ENCODE measurements around the gene B4GALT4. TPM values are rescaled to one million over a fixed set of nuclear protein-coding genes. Genes with fewer than 3 reads are reported as not detected.
"Not testable (repeated sequence)": the region's sequence is repeated elsewhere in the genome, so short reads cannot be mapped to it uniquely, and the experiment has no call there.

The B4GALT4 gene
- total and polyA plus RNA-seq, 2 donors (not counting 3 experiments of a cell fraction or from before 2014, with no cell fraction given), result 3.7 to 7.1 TPM

DNA sequence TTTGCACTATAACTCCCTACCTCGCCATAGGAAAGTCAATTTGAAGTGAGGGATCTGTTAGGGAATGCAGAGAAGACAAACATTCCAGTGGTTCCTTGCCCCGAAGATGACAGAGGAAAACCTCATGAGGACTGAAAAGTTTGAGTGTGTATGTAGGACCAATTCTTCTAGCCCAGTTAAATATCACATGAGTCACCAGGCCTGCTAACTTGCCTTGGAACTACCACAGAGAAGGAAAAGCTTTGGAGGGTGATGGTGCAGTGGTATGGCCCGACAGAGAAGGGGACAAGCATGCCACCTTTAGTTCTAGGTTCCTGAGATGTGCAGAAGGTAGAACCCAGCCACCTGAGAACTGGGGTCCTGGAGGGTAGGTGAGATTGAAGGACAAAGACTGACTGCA is 69.9 kb downstream of the B4GALT4 start:
- dilution Hi-C loops (cut with MboI; ENCODE audit: extremely low pct_ligation_motif_present, low sequenced_read_pairs) (no loop called here), intact Hi-C loops (cut with micrococcal nuclease) (no loop called here)
- CTCF ChIA-PET, result no interaction called here
- Histone ChIP-seq H3K9me1 (replicated peaks; ENCODE audit: control insufficient read depth, extremely low read depth, insufficient read depth, low read length) (no peaks in the 10 kb centered on the region), H3K36me3 (ENCODE audit: control insufficient read depth in 2 of 2, extremely low read depth in 1 of 2, insufficient read depth in 2 of 2, low read length in 2 of 2) (no peaks in the 10 kb centered on the region), H2AFZ (ENCODE audit: low read depth, low read length) (no peak overlapping the region), H3K79me2 (ENCODE audit: control insufficient read depth, insufficient read depth, low read length) (no peaks in the 10 kb centered on the region), H3K9me3 (replicated peaks; ENCODE audit: control insufficient read depth, insufficient read depth, low read length) (no peaks in the 10 kb centered on the region), H3K4me2 (ENCODE audit: insufficient read depth, low read length) (no peak overlapping the region), H3K4me1 (ENCODE audit: control insufficient read depth, extremely low read depth, insufficient read depth, low read length) (no peaks in the 10 kb centered on the region), H3K27me3 (ENCODE audit: control insufficient read depth in 2 of 2, insufficient read depth in 2 of 2, low read length in 2 of 2) (peaks cover 6 to 11% of the 10 kb centered on the region in 2 experiments), H3K27ac (ENCODE audit: insufficient read depth, low read depth, low read length) (no peak overlapping the region), H3K9ac (replicated peaks; ENCODE audit: extremely low read depth, insufficient read depth, low read length) (no peak overlapping the region), H4K20me1 (replicated peaks; ENCODE audit: control insufficient read depth, extremely low read depth, insufficient read depth, low read length) (no peaks in the 10 kb centered on the region), H3K4me3 (replicated peaks in 1 of 3; ENCODE audit: insufficient read depth in 1 of 3, low read depth in 1 of 3, low read length in 3 of 3) (no peak overlapping the region)
- TF ChIP-seq EZH2 (IDR thresholded peaks at IDR 0.05; ENCODE audit: borderline replicate concordance, low read depth, low read length, severe bottlenecking) (no peak), MYC (IDR thresholded peaks at IDR 0.05; ENCODE audit: low read depth, low read length) (no peak), GATA2 (IDR thresholded peaks at IDR 0.05; ENCODE audit: insufficient read depth, insufficient read length, low read depth, low read length) (no peak), CTCF (IDR thresholded peaks at IDR 0.05; ENCODE audit: extremely low read depth in 1 of 2, insufficient read depth in 1 of 2, low read depth in 1 of 2, low read length in 2 of 2) (no peak), POLR2AphosphoS5 (IDR thresholded peaks at IDR 0.05; ENCODE audit: insufficient read depth, low read depth, low read length) (no peak), MAX (IDR thresholded peaks at IDR 0.05; ENCODE audit: insufficient read depth, insufficient read length) (no peak), POLR2A (IDR thresholded peaks at IDR 0.05; ENCODE audit: low read depth, low read length) (no peak), JUN (IDR thresholded peaks at IDR 0.05; ENCODE audit: borderline replicate concordance, insufficient read depth, insufficient read length, low read depth) (no peak)
- FAIRE-seq, result no peak
- BruUV-seq (replicated peaks), result no TSS peak
- no peak for DNase-seq (ENCODE audit: low read depth, low spot score)
- POLR2A ChIA-PET, result no interaction called here

DNA sequence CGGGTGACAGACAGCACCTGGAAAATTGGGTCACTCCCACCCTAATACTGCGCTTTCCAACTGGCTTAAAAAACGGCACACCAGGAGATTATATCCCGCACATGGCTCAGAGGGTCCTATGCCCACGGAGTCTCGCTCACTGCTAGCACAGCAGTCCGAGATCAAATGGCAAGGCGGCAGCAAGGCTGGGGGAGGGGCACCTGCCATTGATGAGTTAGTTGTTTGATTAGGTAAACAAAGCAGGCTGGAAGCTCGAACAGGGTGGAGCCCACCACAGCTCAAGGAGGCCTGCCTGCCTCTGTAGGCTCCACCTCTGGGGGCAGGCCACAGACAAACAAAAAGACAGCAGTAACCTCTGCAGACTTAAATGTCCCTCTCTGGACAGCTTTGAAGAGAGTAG is 75.9 kb downstream of the B4GALT4 start:
- H2AFZ ChIP-seq (ENCODE audit: low read depth, low read length); intact Hi-C loops (cut with micrococcal nuclease); H3K4me1 ChIP-seq (ENCODE audit: control insufficient read depth, extremely low read depth, insufficient read depth, low read length); H3K27ac ChIP-seq (ENCODE audit: insufficient read depth, low read depth, low read length); FAIRE-seq; H3K9ac ChIP-seq (replicated peaks; ENCODE audit: extremely low read depth, insufficient read depth, low read length); DNase-seq (ENCODE audit: low read depth, low spot score); H4K20me1 ChIP-seq (replicated peaks; ENCODE audit: control insufficient read depth, extremely low read depth, insufficient read depth, low read length); H3K36me3 ChIP-seq (ENCODE audit: control insufficient read depth in 2 of 2, extremely low read depth in 1 of 2, insufficient read depth in 2 of 2, low read length in 2 of 2); H3K27me3 ChIP-seq (ENCODE audit: control insufficient read depth in 2 of 2, insufficient read depth in 2 of 2, low read length in 2 of 2); H3K4me3 ChIP-seq (replicated peaks in 1 of 3; ENCODE audit: insufficient read depth in 1 of 3, low read depth in 1 of 3, low read length in 3 of 3); POLR2A ChIA-PET; H3K4me2 ChIP-seq (ENCODE audit: insufficient read depth, low read length); dilution Hi-C loops (cut with MboI; ENCODE audit: extremely low pct_ligation_motif_present, low sequenced_read_pairs); H3K9me3 ChIP-seq (replicated peaks; ENCODE audit: control insufficient read depth, insufficient read depth, low read length); H3K9me1 ChIP-seq (replicated peaks; ENCODE audit: control insufficient read depth, extremely low read depth, insufficient read depth, low read length); CTCF ChIA-PET; BruUV-seq (replicated peaks); H3K79me2 ChIP-seq (ENCODE audit: control insufficient read depth, insufficient read depth, low read length): not testable (repeated sequence)
